Activated T-cell treated with anti-CD3 and anti-CD28 coated beads, Interleukin-2, amount 50 U/mL, for 4 hours (primary cell): Measurements from ENCODE around the gene CT47C1. TPM values are rescaled to one million over a fixed set of nuclear protein-coding genes. Genes with fewer than 3 reads are reported as not detected.

Experiments used
- ATAC-seq, 2 donors: fragments of 200-7000 bp; cut with Tn5 transposase; one replicate each; pipeline ENCODE4 v1.10.0; 2021
- DNase-seq: peaks from one replicate; pipeline ENCODE4 v3.0.0-alpha.2; 2020
- H3K27me3 Mint-ChIP-seq: one replicate; pipeline ENCODE4 v1.8.0; 2021; ENCODE audit warnings: low read depth, mixed read lengths
- H3K36me3 Mint-ChIP-seq: one replicate; pipeline ENCODE4 v1.8.0; 2022; ENCODE audit warnings: mixed read lengths; ENCODE audit not compliant: insufficient read depth
- H3K4me1 Mint-ChIP-seq: one replicate; pipeline ENCODE4 v1.8.0; 2021; ENCODE audit warnings: low read depth, mixed read lengths
- H3K4me3 Mint-ChIP-seq: one replicate; pipeline ENCODE4 v1.8.0; 2021; ENCODE audit warnings: mild to moderate bottlenecking, moderate library complexity, mixed read lengths
- H3K9me3 Mint-ChIP-seq: one replicate; pipeline ENCODE4 v1.8.0; 2021; ENCODE audit warnings: mixed read lengths
- total RNA-seq, 3 donors: library from RNA; stranded (reverse); gene quantifications; one replicate each; pipeline ENCODE4 v1.2.1, GENCODE V29; 2021

CT47C1 gene
- total RNA-seq, 3 donors from 2014 or later: not detected

- H3K27me3 Mint-ChIP-seq: peaks cover 2% of the 10 kb centered on the region
- DNase-seq (no peak), ATAC-seq (no peak)
- no peaks in the 10 kb centered on the region for H3K36me3 Mint-ChIP-seq
- H3K4me1 Mint-ChIP-seq: no peaks in the 10 kb centered on the region
- no peaks in the 10 kb centered on the region for H3K9me3 Mint-ChIP-seq
- H3K4me3 Mint-ChIP-seq: no peak overlapping the region
Observed at GRCh38 chrX:119093991-119094735, 21.4 kb downstream of the CT47C1 start.

GRCh38 chrX:119094819-119095218, 22.0 kb downstream of the CT47C1 start:
- H3K27me3 Mint-ChIP-seq: peaks cover 2% of the 10 kb centered on the region
- ATAC-seq: no peak

GRCh38 chrX:119095936-119096335, 23.1 kb downstream of the CT47C1 start:
- no peak overlapping the region for H3K4me3 Mint-ChIP-seq
- H3K4me1 Mint-ChIP-seq: no peaks in the 10 kb centered on the region
- peaks cover 2% of the 10 kb centered on the region for H3K27me3 Mint-ChIP-seq
- DNase-seq (no peak), ATAC-seq (no peak)
- no peaks in the 10 kb centered on the region for H3K9me3 Mint-ChIP-seq
- no peaks in the 10 kb centered on the region for H3K36me3 Mint-ChIP-seq

More at GRCh38 chrX:119094819-119095218, 22.0 kb downstream of the CT47C1 start:
- Mint-ChIP-seq H3K4me3 (no peak overlapping the region), H3K36me3 (no peaks in the 10 kb centered on the region), H3K9me3 (no peaks in the 10 kb centered on the region), H3K4me1 (no peaks in the 10 kb centered on the region)
- no peak for DNase-seq

GRCh38 chrX:119101168-119101567, 28.4 kb downstream of the CT47C1 start:
- Mint-ChIP-seq H3K27me3 (peaks cover 5% of the 10 kb centered on the region), H3K9me3 (no peaks in the 10 kb centered on the region)
- ATAC-seq: no peak

GRCh38 chrX:119105826-119106225, 33.0 kb downstream of the CT47C1 start:
- Mint-ChIP-seq H3K4me1 (no peaks in the 10 kb centered on the region), H3K4me3 (no peak overlapping the region), H3K27me3 (peaks cover 5% of the 10 kb centered on the region), H3K9me3 (no peaks in the 10 kb centered on the region), H3K36me3 (no peaks in the 10 kb centered on the region)
- ATAC-seq: no peak
- DNase-seq: no peak

More at GRCh38 chrX:119101168-119101567, 28.4 kb downstream of the CT47C1 start:
- no peak for DNase-seq
- no peaks in the 10 kb centered on the region for H3K36me3 Mint-ChIP-seq
- no peaks in the 10 kb centered on the region for H3K4me1 Mint-ChIP-seq
- H3K4me3 Mint-ChIP-seq: no peak overlapping the region

- Mint-ChIP-seq H3K36me3 (no peaks in the 10 kb centered on the region), H3K27me3 (peaks cover 5% of the 10 kb centered on the region), H3K4me3 (no peak overlapping the region), H3K4me1 (no peaks in the 10 kb centered on the region), H3K9me3 (no peaks in the 10 kb centered on the region)
- no peak for ATAC-seq
- DNase-seq: no peak
Observed at GRCh38 chrX:119107206-119107605, 34.4 kb downstream of the CT47C1 start.

- no peak overlapping the region for H3K4me3 Mint-ChIP-seq
- no peaks in the 10 kb centered on the region for H3K9me3 Mint-ChIP-seq
- ATAC-seq (peak; percentile 80 to 81), DNase-seq (peak; percentile 41)
- H3K4me1 Mint-ChIP-seq: no peaks in the 10 kb centered on the region
- H3K27me3 Mint-ChIP-seq: peaks cover 3% of the 10 kb centered on the region
- no peaks in the 10 kb centered on the region for H3K36me3 Mint-ChIP-seq
Observed at GRCh38 chrX:119118780-119119395, 46.1 kb downstream of the CT47C1 start.

- H3K27me3 Mint-ChIP-seq: peaks cover 3% of the 10 kb centered on the region
- no peak for DNase-seq
- H3K4me1 Mint-ChIP-seq: no peaks in the 10 kb centered on the region
- H3K4me3 Mint-ChIP-seq: no peak overlapping the region
- no peaks in the 10 kb centered on the region for H3K36me3 Mint-ChIP-seq
- H3K9me3 Mint-ChIP-seq: no peaks in the 10 kb centered on the region
- ATAC-seq: no peak
Observed at GRCh38 chrX:119121341-119121740, 48.5 kb downstream of the CT47C1 start.

Other genes starting within 250 kb of the CT47C1 start
- gene ZCCHC12, start 249.2 kb upstream of the CT47C1 start, total RNA-seq: 1 to 10 TPM in 1 of 3 donors, under 1 TPM in 2; 0.13 to 1.3 (median 0.71) TPM
- 1 to 10 TPM; 5.8 to 7.3 (median 7.1) TPM for gene LONRF3, start 98.4 kb upstream of the CT47C1 start, total RNA-seq
- not detected for gene KIAA1210, start 54.8 kb downstream of the CT47C1 start, total RNA-seq
- gene PGRMC1, start 163.3 kb downstream of the CT47C1 start, total RNA-seq: 10 to 100 TPM; 34.6 to 42.7 (median 36.7) TPM